ENCODE results near the gene CNRIP1.
"Not testable (repeated sequence)": the region's sequence is repeated elsewhere in the genome, so short reads cannot be mapped to it uniquely, and the experiment has no call there.

CNRIP1 gene

DNA sequence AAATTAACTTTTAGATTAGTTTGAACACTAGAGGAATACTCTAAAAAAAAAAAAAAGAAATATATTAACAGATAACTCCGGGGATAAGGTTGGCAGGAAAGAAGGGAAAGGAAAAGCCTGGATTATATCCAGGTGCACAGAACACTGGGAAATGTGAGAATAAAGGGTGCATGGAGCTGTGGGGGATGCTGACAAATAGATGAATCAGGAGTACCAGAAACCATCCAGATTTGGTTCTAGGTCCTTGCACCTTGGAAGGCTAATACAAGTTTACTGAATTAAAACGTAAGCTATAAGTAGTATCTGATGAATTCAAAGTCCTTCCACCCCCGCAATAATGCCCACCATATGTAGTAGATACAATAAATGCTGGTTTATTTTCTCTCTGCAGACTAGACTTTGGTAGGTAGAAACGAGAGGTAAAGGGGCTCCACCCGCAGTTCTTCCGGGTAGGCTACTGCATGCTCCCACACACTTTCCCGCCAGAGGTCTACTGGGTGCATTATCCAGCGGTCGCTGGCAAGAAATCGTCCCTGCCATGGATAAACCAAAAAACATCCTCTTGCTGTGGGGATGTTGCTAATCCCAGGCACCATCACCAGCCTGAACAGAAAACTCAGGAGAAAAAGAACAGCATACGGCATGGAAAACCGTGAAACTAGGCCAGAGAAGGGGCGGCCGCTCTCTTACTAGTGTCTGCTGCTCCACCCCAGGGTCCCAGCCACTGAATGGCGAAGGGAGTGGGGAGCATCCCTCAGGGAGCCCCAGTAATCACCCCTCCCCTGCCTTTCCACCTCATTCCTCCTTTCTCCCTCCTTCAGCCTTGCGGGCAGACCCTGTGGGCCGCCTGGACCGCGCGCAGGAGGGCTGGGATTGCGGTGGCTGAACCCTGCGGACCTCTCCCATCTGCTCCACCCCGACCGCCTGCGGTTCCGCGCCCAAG lies 1.5 kb downstream of the CNRIP1 start:
- TF ChIP-seq CTCF (conservative IDR thresholded peaks at IDR 0.05), result no peak
- H3K27ac ChIP-seq, result no peak overlapping the region

DNA sequence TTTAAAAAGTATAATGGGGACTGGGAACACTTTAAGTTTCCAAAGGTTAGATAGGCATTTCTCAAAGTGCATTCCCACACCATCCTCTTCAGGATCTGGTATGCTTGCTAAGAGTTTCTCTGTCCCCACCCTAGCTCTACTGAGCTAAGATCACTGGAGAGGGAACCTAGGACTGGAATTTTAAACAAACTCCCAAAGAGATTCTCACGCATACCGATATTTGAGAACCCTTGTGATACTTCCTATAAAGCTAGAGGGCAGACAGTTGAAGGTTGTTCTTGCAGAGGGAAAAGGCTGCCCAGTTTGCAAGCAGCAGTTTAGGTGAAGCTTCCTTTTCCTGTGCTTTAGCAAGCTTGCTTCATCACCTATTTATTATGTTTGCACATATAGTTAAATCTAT lies 3.6 kb downstream of the CNRIP1 start:
- H3K27ac ChIP-seq, result no peak overlapping the region
- TF ChIP-seq CTCF (conservative IDR thresholded peaks at IDR 0.05), result no peak

DNA sequence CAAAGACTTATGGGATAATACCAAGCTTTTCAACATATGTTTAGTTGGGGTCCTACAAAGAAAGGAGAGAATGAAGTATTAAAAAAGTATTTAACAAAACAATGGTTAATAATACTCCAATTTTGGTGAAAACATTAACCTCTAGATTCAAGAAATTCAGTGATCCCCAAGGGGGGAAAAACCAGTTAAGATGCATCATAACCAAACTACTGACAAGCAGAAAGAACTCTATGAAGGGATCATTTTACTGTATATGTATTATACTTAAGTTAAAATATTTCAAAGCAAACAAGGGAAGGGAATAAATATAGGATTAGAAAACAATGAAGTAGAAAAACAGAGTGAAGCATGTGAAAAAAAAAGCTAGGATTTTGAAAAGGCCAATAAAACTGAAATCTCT lies 8.7 kb downstream of the CNRIP1 start:
- H3K27ac ChIP-seq, result no peak overlapping the region
- TF ChIP-seq CTCF (conservative IDR thresholded peaks at IDR 0.05), result no peak

DNA sequence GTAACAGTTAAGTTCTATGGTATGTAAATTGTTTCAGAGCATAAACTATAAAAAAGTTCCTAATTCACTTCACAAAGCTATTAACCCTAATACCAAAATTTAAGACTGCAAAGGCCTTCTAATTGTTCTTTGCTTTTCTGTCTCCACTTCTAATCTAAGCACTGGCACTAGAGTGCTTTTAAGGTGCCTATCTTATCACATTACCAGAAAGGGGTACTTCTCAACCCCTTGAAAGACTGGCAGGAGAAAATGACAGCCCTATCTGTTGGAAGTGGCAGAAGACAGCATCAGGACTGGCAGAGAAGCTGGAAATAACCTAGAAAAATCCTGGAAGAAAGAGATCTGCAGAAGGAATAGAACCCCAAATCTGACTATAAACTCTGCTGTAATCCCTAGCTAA lies 10.3 kb downstream of the CNRIP1 start:
- TF ChIP-seq CTCF (conservative IDR thresholded peaks at IDR 0.05), result no peak
- no peak overlapping the region for H3K27ac ChIP-seq

DNA sequence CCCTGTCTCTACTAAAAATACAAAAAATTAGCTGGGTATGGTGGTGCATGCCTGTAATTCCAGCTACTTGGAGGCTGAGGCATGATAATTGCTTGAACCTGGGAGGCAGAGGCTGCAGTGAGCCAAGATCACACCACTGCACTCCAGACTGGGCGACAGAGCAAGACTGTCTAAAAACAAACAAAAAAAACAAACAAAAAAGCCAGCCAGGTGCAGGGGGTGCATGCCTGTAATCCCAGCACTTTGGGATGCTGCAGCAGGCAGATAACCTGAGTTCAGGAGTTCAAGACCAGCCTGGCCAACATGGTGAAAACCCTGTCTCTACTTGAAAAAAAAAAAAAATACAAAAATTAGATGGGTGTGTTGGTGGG lies 15.9 kb downstream of the CNRIP1 start:
- H3K27ac ChIP-seq, result not testable (repeated sequence)

DNA sequence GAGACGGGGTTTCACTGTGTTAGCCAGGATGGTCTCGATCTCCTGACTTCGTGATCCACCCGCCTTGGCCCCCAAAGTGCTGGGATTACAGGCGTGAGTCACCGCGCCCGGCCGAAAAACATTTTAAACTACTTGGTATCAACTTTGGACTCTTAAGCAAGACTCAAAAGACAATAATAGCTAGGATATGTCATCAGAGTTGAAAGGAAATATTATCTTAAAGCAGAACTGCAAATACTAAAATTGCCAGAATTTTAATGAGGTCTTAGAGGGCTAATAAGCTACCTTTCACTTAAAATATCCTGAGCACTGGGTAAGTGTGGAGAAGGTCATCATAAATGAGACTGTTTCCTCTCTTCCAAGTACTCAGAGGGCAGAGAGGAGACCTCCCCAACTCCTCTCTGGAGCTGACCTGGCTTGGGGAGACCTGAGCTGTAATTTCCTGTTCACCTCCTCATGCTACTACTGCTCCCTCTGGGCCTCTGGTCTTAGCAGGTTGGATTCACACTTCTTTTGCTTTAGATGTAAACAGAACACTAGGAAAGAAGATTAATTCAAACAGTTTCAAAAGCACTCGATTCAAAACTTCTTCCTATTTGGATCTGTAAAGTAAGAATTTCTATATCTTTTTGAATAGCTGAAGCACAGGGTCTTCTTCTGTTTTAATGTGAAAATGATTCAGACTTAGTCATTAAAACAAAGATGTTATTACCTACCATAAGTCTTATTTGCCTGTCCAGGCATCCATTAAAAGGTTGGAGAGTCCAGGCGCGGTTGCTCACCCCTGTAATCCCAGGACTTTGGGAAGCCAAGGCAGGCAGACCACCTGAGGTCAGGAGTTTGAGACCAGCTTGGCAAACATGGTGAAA lies 16.5 kb downstream of the CNRIP1 start:
- no peak for TF ChIP-seq CTCF (conservative IDR thresholded peaks at IDR 0.05)
- H3K27ac ChIP-seq, result no peak overlapping the region

DNA sequence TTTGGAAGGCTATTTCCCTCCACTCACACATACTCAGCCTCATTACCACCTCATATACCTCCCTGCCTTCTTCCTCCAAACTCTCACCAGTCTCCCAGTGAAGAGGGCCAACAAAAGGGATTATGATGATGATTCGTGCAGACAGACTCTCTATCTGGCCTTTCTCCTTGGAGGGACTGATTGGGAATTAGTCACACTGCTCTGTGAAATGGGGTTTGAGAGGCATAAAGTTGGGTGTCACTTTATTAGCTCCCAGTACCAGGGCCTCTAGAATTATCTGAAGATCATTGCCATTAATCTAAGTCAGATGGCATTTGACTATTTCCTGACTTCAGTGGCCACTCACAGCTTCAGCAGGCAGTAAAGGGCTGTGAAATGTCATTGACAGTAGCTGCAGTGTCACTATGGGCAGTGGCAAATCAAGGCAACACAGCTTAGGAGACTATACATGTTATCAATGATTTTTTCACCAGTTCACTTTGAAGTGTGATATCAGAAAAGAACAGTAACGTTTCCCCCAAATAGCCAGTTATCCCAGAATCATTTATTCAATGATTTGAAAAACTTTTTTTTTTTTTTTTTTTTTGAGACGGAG lies 17.4 kb downstream of the CNRIP1 start:
- TF ChIP-seq CTCF (conservative IDR thresholded peaks at IDR 0.05), result no peak
- H3K27ac ChIP-seq, result no peak overlapping the region
